Spleen (tissue), 11 donors: ENCODE results near the gene TENT5A. TPM values are rescaled to one million over a fixed set of nuclear protein-coding genes. Genes with fewer than 3 reads are reported as not detected.

Experiments
- DNase-seq: peaks from one replicate; pipeline ENCODE4 v3.0.0-alpha.2; 2020
- H3K27ac ChIP-seq, 8 donors: fragments of 200-600 bp; sonication (generic) in 7 of 8; 1 replicate in 4 of 8; 2 replicates in 4 of 8; pipeline versions ENCODE4 v1.5.0 to v1.8.0; 2016 to 2021; ENCODE audit warnings: inconsistent platforms in 4 of 8, mild to moderate bottlenecking in 4 of 8, moderate library complexity in 1 of 8
- H3K27me3 ChIP-seq, 7 donors: fragments of 200-600 bp; sonication (generic) in 6 of 7; replicated peaks in 1 of 7; 1 replicate in 4 of 7; 2 replicates in 3 of 7; pipeline versions ENCODE4 v1.5.0 to v1.8.0; 2016 to 2021; ENCODE audit warnings: inconsistent platforms in 3 of 7, mild to moderate bottlenecking in 1 of 7
- H3K36me3 ChIP-seq, 6 donors: fragments of 200-600 bp; sonication (generic) in 5 of 6; 1 replicate in 4 of 6; 2 replicates in 2 of 6; pipeline versions ENCODE4 v1.5.0 to v1.8.0; 2016 to 2021; ENCODE audit warnings: inconsistent platforms in 2 of 6
- H3K4me1 ChIP-seq, 6 donors: fragments of 200-600 bp; sonication (generic) in 5 of 6; 1 replicate in 3 of 6; 2 replicates in 3 of 6; pipeline versions ENCODE4 v1.5.0 to v1.8.0; 2016 to 2021; ENCODE audit warnings: inconsistent platforms in 3 of 6
- H3K4me3 ChIP-seq, 8 donors: fragments of 200-600 bp; sonication (generic) in 7 of 8; 1 replicate in 4 of 8; 2 replicates in 4 of 8; pipeline versions ENCODE4 v1.5.0 to v1.8.0; 2016 to 2021; ENCODE audit warnings: inconsistent platforms in 4 of 8, mild to moderate bottlenecking in 4 of 8, moderate library complexity in 2 of 8
- H3K9me3 ChIP-seq, 8 donors: fragments of 200-600 bp; sonication (generic) in 7 of 8; 1 replicate in 4 of 8; 2 replicates in 4 of 8; pipeline versions ENCODE4 v1.5.0 to v1.8.0; 2016 to 2021; ENCODE audit warnings: inconsistent platforms in 4 of 8
- CTCF ChIP-seq, 11 experiments: fragments of 200-600 bp in 7 of 11; fragments of 450-650 bp in 4 of 11; sonication (generic) in 4 of 11; IDR thresholded peaks in 8 of 11; conservative IDR thresholded peaks in 3 of 11; 1 replicate in 7 of 11; 2 replicates in 4 of 11; pipeline versions ENCODE4 v1.4.0 to v1.8.0; 2016 to 2021; ENCODE audit warnings: antibody characterized with exemption in 11 of 11, inconsistent platforms in 4 of 11, mild to moderate bottlenecking in 1 of 11
- POLR2A ChIP-seq, 3 donors: fragments of 450-650 bp; IDR thresholded peaks; one replicate each; pipeline ENCODE4 v1.5.1; 2017; ENCODE audit warnings: antibody characterized with exemption in 3 of 3, mild to moderate bottlenecking in 1 of 3
- POLR2AphosphoS5 ChIP-seq, 3 donors: sonication (generic); formaldehyde crosslinking; IDR thresholded peaks; one replicate each; pipeline ENCODE4 v1.5.1; 2017; ENCODE audit warnings: antibody characterized with exemption in 3 of 3
- WGBS, 5 donors: extraction: QIAGEN DNeasy Blood & Tissue Kit in 3 of 5; methylation state at CpG; one replicate each; pipeline versions ENCODE4 v1.1.5 to v1.1.7; 2013 to 2018; 5-methylcytosine and 5-hydroxymethylcytosine counted together
- intact Hi-C: fragments of 100-400 bp; cut with DNase I; formaldehyde crosslinking; loops from one replicate; pipeline ENCODE4 v1.15.0; 2023; ENCODE audit warnings: low total_unique reads
- polyA plus RNA-seq, 3 donors: library from polyadenylated mRNA; stranded (reverse); fragments of 200-250 nt; gene quantifications; one replicate each; pipeline ENCODE4 v1.2.1, GENCODE V29; 2013
- total RNA-seq, 7 donors: library from RNA; depleted of rRNA in 3 of 7; stranded (reverse); fragments of >200 nt in 3 of 7; fragmentation: NEBNext Ultra II Directional in 4 of 7; extraction: Animal tissue kit (Norgen Biotek cat#: 25700) in 4 of 7; gene quantifications; one replicate each; pipeline versions ENCODE4 v1.1.0 to v1.2.1, GENCODE V29; 2016 to 2021
- donor health status: healthy with polysubstance abuse.
- donor health status: DM: no; HTN: no; CAD: no; lungs with moderate emphysema.
- donor health status: DM: no; HTN: no; CAD: no.
- donor health status: Bipolar disorder and iron deficiency.
- donor health status: healthy.
- donor health status: DM: no; HTN: no; CAD: no.
- donor health status: DM: yes; HTN: yes; CAD: no.

TENT5A gene
- total and polyA plus RNA-seq, 10 donors = 3.0 to 25.2 (median 15.3) TPM

GRCh38 chr6:81788748-81789147, 36.3 kb upstream of the TENT5A start:
- Histone ChIP-seq H3K27me3 (no peaks in the 10 kb centered on the region), H3K36me3 (no peaks in the 10 kb centered on the region), H3K27ac (no peak overlapping the region), H3K9me3 (no peaks in the 10 kb centered on the region), H3K4me3 (no peak overlapping the region), H3K4me1 (peaks cover 0 to 14% (median 0%) of the 10 kb centered on the region in 6 donors)
- TF ChIP-seq CTCF (IDR thresholded peaks at IDR 0.05 in 8 of 11, conservative IDR thresholded peaks at IDR 0.05 in 3 of 11) = no peak
- TF ChIP-seq POLR2A (IDR thresholded peaks at IDR 0.05) = no peak
- no peak for TF ChIP-seq POLR2AphosphoS5 (IDR thresholded peaks at IDR 0.05)
- intact Hi-C loops = no loop called here
- no peak for DNase-seq

DNA sequence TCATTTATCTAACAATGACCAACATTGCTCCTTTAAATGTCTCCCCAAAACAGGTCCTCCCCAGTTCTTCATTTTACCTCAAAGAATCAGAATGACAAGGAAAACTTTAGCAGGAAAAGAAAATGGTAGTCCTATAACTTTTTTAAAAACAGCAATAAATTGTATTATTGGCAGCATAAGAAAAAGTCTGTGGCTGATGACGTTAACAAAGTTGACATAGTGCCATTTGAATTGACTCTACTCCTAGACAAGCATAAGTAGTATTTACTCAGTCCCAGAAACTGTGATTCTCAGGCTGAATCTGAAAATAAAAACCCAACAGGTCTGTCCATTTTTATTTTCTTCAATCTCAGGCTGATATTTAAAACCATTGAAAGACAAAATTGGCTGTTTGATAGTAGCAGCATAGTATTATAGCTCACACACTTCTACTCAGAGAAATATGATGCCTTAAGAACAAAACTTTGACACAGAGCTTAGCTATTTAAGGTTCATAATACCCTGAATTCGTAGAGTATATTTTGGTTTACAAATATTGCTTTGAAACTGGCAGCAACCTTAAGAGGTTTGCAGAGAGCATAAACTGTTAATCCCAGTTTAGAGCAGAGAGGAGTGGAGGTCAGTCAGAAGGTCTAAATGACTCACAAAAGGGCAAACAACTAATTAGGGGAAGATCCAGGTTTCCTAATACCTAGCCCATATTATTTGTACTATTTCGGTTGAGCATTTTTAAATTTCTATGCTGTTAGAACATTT, 35.0 kb upstream of the TENT5A start:
- 55 to 80% (median 67%) methylated on average over 3 of the region's 3 CpGs for WGBS, 5 donors
- Histone ChIP-seq H3K36me3 (no peaks in the 10 kb centered on the region), H3K27ac (no peak overlapping the region), H3K4me1 (peaks cover 0 to 14% (median 0%) of the 10 kb centered on the region in 6 donors), H3K9me3 (peaks cover 0 to 1% (median 0%) of the 10 kb centered on the region in 8 donors), H3K4me3 (no peak overlapping the region), H3K27me3 (no peaks in the 10 kb centered on the region)
- TF ChIP-seq POLR2AphosphoS5 (IDR thresholded peaks at IDR 0.05) (no peak), CTCF (IDR thresholded peaks at IDR 0.05 in 8 of 11, conservative IDR thresholded peaks at IDR 0.05 in 3 of 11) (no peak), POLR2A (IDR thresholded peaks at IDR 0.05) (no peak)
- DNase-seq = no peak
- intact Hi-C loops = no loop called here

GRCh38 chr6:81786150-81786549, 33.7 kb upstream of the TENT5A start:
- intact Hi-C loops = no loop called here
- Histone ChIP-seq H3K27ac (no peak overlapping the region), H3K36me3 (no peaks in the 10 kb centered on the region), H3K4me1 (peaks cover 0 to 14% (median 0%) of the 10 kb centered on the region in 6 donors), H3K27me3 (no peaks in the 10 kb centered on the region), H3K4me3 (no peak overlapping the region), H3K9me3 (peaks cover 0 to 7% (median 2%) of the 10 kb centered on the region in 8 donors)
- 71 to 85% (median 78%) methylated on average over 1 of the region's 1 CpG for WGBS, 5 donors
- no peak for TF ChIP-seq CTCF (IDR thresholded peaks at IDR 0.05 in 8 of 11, conservative IDR thresholded peaks at IDR 0.05 in 3 of 11)
- no peak for TF ChIP-seq POLR2AphosphoS5 (IDR thresholded peaks at IDR 0.05)
- TF ChIP-seq POLR2A (IDR thresholded peaks at IDR 0.05) = no peak
- DNase-seq = no peak

DNA sequence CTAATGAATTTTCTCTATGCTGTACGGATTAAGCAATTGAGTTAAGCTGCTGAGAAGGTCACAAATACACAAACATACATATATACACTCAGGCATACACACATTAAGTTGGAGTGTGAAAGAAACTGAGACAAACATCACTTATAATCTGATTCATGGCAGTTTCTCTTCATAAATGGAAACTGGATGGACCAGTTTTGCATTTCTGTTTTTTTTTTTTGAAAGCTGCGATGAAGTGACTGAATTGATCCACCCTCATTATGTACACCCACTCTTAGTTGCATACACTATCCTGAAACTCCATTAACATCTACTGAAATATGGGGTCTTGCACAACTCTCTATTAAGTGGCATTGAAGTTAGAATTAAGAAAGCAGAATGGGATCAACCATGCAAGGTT, 32.9 kb upstream of the TENT5A start:
- Histone ChIP-seq H3K27ac (no peak overlapping the region), H3K4me3 (no peak overlapping the region), H3K27me3 (no peaks in the 10 kb centered on the region), H3K36me3 (no peaks in the 10 kb centered on the region), H3K4me1 (peaks cover 0 to 14% (median 0%) of the 10 kb centered on the region in 6 donors), H3K9me3 (peaks cover 0 to 7% (median 2%) of the 10 kb centered on the region in 8 donors)
- intact Hi-C loops = no loop called here
- TF ChIP-seq CTCF (IDR thresholded peaks at IDR 0.05 in 8 of 11, conservative IDR thresholded peaks at IDR 0.05 in 3 of 11) (no peak), POLR2AphosphoS5 (IDR thresholded peaks at IDR 0.05) (no peak), POLR2A (IDR thresholded peaks at IDR 0.05) (no peak)
- DNase-seq = no peak
- 91 to 97% (median 94%) methylated on average over 2 of the region's 2 CpGs for WGBS, 5 donors
